GM10248 (cell line): ENCODE measurements around the gene RBM20.

Experiments
- CTCF ChIA-PET: fragments of 300-600 bp; sonication (Branson Sonifier 250); formaldehyde crosslinking; extraction: SDS; loops from one replicate; lab custom pipeline; 2021; ENCODE audit warnings: antibody characterized with exemption; lab: Yijun Ruan, JAX
- POLR2A ChIA-PET: fragments of 350-650 bp; sonication (Branson Sonifier 250); formaldehyde crosslinking; extraction: SDS; loops from one replicate; lab custom pipeline; 2020; ENCODE audit warnings: antibody characterized with exemption; lab: Yijun Ruan, JAX
- DNase-seq: peaks from one replicate; pipeline ENCODE4 v3.0.0; 2012; ENCODE audit errors: extremely low spot score
- CTCF ChIP-seq: IDR thresholded peaks from 2 replicates; pipeline ENCODE4 v1.5.1; 2012; ENCODE audit warnings: mild to moderate bottlenecking, low read depth; ENCODE audit errors: extremely low read depth, missing control alignments, control extremely low read depth

The RBM20 gene

DNA sequence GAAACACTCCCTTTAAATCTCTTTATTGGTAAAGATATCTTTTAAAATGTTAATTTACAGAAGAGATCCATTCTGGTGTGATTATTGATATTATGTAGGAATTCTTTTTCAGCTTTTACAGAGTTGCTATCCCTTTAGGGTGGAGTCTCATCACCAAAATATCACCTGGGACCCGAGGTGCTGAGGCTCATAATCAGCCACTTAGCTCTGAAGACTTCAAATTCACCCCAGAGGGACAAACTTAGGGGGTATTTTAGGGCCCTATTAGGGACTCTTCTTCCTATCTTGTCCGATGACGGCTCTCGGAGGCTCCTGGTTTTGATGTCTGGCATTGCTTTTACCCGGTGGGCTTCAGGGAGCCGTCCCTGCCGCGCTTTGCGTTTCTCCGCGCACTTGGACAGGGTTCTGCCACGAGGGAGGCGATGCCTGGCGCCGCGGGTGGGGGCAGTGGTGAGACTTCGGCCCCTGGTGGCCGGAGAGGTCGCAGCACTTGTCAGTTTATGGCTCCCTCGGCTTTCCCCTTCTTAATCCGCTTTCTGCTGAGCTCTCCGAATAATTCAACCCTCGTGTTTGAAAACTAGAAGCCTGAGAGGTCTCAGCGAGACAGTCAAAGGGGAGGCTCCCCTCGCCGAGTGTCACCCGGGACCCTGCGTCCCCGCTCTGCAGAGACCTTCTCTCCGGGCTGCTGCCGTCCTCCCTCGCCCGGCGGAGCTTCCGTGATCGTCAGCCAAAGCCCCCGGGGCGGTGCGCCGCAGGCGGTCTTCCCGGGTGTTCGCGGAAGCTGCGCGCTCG lies 27.8 kb downstream of the RBM20 start:
- ChIA-PET POLR2A (interaction anchor here (0.7 kb wide), 1 partner anchor 35 kb away, joined by 3 read pairs; no protein-coding TSS in a partner anchor), CTCF (interaction anchor here (0.7 to 5.6 kb wide), 66 partner anchors 9 to 1465 kb away, joined by 3 to 72 read pairs (median 4); partner anchors contain the start of genes RBM20 and SMNDC1)
- TF ChIP-seq CTCF = peak; percentile 90
- peak; percentile 89 for DNase-seq

DNA sequence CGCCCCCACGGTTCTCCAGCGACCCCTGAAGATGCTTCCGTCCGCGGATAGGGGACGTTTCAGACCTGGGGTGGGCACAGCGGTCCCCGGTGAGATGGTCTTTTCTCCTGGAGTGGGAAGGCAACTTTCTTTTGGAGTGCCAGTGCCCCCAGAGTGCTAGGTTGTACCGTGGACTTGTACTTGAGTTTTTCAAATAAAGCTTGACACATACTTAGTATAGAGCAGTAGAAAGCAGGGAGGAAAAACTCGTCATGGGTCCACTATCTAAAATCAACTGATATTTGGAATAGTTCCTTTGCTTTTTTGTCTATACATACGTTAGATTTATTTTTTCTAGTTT lies 28.4 kb downstream of the RBM20 start:
- no peak for TF ChIP-seq CTCF
- no peak for DNase-seq
- POLR2A ChIA-PET = no interaction called here
- CTCF ChIA-PET = interaction anchor here (0.7 to 5.6 kb wide), 64 partner anchors 8 to 1465 kb away, joined by 3 to 72 read pairs (median 4); partner anchors contain the start of genes RBM20 and SMNDC1

DNA sequence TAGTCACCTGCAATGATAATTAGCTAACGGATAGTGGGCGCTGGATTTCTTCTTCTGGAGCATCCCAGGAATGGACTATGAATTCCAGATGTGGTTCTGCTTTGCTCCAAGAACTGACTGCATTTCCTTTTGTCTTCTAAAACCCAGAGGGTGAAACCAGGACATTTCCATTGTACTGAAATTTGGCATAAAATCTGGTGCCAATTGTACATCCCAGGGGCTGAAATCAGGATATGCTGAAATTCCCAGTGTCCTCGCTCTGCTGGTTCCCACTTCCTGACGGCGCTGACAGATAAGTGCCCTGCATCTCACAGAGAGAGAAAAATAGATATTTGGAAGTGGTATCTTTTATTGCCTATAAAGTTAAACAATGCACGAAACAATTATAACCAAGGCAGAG lies 31.9 kb downstream of the RBM20 start:
- CTCF ChIA-PET = interaction anchor here (0.6 to 1.2 kb wide), 2 partner anchors 11 to 1243 kb away, joined by 3 read pairs; no protein-coding TSS in a partner anchor
- DNase-seq = no peak
- no peak for TF ChIP-seq CTCF
- POLR2A ChIA-PET = no interaction called here

DNA sequence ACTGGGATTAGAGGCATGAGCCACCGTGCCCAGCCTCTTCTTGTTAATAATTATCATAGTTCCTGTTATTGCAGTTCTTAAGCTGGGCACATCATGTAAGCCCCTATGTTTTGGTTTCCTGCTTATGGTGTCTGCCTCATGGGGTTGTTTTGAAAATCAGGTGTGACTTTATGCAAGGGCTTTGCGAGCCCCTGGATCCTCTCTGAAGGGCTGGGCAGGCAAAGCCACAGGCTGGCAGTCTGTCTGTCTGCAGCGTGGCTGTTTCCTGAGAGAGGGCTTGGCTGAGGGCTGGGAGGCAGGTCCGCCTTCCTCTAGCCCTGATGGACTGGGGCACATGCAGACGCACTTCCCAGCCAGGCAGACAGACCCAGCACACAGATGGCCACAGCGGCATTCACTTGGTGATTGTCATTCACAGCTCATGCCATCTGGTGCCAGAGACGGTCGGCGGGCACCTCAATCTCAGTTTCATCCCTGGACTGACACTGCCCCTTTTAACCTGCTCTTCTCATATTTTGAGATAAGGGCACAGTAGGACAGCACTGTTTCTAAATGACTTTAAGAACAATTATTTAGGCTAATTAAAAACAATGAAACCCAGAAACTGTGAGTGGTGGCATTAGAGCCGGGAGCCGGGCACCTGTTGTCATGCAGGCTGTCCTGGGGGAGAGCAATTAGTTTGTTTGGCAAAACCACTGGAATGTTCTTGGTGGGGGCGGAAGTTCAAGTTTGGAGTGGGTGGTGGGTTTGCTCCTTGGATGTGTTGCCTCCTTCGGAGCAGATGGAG lies 35.5 kb downstream of the RBM20 start:
- ChIA-PET CTCF (interaction anchor here (0.8 to 2.1 kb wide), 5 partner anchors 9 to 516 kb away, joined by 3 to 28 read pairs (median 3); no protein-coding TSS in a partner anchor), POLR2A (no interaction called here)
- no peak for DNase-seq
- TF ChIP-seq CTCF = no peak

GRCh38 chr10:110680273-110681020 lies 36.3 kb downstream of the RBM20 start:
- DNase-seq = no peak
- POLR2A ChIA-PET = no interaction called here
- CTCF ChIA-PET = interaction anchor here (0.7 to 2.1 kb wide), 6 partner anchors 9 to 515 kb away, joined by 3 to 28 read pairs (median 3); no protein-coding TSS in a partner anchor
- TF ChIP-seq CTCF = no peak
